GM12801 (cell line): ENCODE measurements around the gene RNF31.

ENCODE experiments used
- CTCF ChIP-seq: IDR thresholded peaks from one replicate; pipeline ENCODE4 v1.5.1; 2011; ENCODE audit warnings: control low read depth; ENCODE audit not compliant: insufficient read length; ENCODE audit errors: extremely low read depth

Gene RNF31

GRCh38 chr14:24146978-24147760, at the start of gene RNF31:
TSS of gene RNF31 (plus strand) at chr14:24147498. CDS start at chr14:24147699, 201 bp downstream.
- TF ChIP-seq CTCF: no peak

- TF ChIP-seq CTCF: no peak
These were observed 48.9 kb upstream of the RNF31 start for GRCh38 chr14:24098229-24098926.

GRCh38 chr14:24098927-24099813, 48.1 kb upstream of the RNF31 start:
- no peak for TF ChIP-seq CTCF

GRCh38 chr14:24100197-24100981, 46.9 kb upstream of the RNF31 start:
- no peak for TF ChIP-seq CTCF

GRCh38 chr14:24100982-24101494, 46.3 kb upstream of the RNF31 start:
- TF ChIP-seq CTCF: no peak

- TF ChIP-seq CTCF: no peak
These were observed 44.8 kb upstream of the RNF31 start for GRCh38 chr14:24102357-24103048.
